Stimulated activated CD8-positive, alpha-beta memory T cell treated with anti-CD3 and anti-CD28 coated beads, Interleukin-12 subunit alpha, Interleukin-12 subunit beta, amount 100 ng/mL, for 1 hour (primary cell): ENCODE measurements around the gene CTAGE6.
"Not testable (repeated sequence)": the region's sequence is repeated elsewhere in the genome, so short reads cannot be mapped to it uniquely, and the experiment has no call there.

ENCODE experiments used
- DNase-seq: peaks from one replicate; pipeline ENCODE4 v3.0.0-alpha.2; 2020; ENCODE audit warnings: low read depth

Gene CTAGE6, protein sequence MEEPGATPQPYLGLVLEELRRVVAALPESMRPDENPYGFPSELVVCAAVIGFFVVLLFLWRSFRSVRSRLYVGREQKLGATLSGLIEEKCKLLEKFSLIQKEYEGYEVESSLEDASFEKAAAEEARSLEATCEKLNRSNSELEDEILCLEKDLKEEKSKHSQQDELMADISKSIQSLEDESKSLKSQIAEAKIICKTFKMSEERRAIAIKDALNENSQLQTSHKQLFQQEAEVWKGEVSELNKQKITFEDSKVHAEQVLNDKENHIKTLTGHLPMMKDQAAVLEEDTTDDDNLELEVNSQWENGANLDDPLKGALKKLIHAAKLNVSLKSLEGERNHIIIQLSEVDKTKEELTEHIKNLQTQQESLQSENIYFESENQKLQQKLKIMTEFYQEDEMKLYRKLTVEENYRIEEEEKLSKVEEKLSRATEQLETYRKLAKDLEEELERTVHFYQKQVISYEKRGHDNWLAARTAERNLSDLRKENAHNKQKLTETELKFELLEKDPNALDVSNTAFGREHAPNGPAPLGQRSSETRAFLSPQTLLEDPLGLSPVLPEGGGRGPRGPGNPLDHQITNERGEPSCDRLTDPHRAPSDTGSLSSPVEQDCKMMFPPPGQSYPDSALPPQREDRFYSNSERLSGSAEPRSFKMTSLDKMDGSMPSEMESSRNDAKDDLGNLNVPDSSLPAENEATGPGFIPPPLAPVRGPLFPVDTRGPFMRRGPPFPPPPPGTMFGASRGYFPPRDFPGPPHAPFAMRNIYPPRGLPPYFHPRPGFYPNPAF

DNA sequence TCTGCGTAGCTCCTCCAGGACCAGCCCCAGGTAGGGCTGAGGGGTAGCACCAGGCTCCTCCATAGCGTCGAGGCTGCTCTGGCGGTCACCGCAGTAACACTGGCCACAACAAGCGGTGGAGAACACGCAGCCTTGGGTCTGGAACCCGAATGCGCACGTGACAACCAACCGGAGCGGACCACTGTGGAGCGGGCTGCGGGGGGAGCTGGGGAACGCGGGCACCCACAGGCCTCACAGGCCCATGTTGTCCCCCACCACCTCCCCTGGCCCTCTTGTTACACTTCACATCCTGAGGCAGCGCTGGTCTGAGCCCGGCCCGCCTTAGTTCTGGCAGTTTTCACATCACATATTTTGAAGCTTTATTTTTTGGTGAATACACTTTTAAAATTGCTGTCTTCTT lies at the start of gene CTAGE6:
CTAGE6 (minus strand) TSS at position 101 of the 400 bp plus-strand sequence; CDS start at position 63, 38 bp downstream.
- not testable (repeated sequence) for DNase-seq

DNA sequence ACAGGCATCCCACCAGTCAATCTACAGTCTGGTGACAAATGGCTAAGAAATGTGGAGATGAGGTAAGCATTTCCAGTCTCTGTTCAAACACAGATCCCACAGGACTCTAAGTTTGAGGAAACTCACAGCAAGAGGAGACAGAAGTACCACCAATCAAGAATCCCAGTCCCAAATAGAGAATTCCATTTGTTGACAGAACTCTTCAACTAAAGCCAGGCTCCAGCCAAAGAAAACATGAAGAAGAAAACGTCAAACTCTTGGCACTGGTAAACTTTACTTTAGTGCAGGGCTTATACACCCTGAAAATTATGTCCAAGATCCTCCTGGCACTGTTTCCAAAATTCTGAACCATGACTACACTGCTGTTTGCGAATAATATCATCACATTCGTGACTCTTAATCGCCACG lies 49.2 kb upstream of the CTAGE6 start:
- not testable (repeated sequence) for DNase-seq

DNA sequence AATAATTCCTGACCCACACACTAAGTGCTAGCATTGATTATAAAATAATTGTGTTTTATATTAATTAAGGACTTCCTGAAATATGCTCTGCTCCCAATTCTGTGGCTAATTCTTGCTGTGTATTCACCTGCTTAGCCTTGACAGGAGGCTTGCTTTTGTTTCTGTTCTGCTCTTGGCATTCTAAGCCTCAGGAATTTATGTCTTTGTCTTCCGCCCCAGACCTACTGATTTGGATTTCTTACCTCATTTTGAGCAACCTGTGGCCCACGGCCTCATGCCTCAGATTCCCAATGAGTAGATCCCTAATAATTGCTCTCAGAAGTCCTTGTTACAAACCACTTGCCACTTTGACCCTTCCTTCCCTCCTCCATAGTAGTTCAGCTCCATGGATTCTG lies 40.4 kb upstream of the CTAGE6 start:
- not testable (repeated sequence) for DNase-seq

DNA sequence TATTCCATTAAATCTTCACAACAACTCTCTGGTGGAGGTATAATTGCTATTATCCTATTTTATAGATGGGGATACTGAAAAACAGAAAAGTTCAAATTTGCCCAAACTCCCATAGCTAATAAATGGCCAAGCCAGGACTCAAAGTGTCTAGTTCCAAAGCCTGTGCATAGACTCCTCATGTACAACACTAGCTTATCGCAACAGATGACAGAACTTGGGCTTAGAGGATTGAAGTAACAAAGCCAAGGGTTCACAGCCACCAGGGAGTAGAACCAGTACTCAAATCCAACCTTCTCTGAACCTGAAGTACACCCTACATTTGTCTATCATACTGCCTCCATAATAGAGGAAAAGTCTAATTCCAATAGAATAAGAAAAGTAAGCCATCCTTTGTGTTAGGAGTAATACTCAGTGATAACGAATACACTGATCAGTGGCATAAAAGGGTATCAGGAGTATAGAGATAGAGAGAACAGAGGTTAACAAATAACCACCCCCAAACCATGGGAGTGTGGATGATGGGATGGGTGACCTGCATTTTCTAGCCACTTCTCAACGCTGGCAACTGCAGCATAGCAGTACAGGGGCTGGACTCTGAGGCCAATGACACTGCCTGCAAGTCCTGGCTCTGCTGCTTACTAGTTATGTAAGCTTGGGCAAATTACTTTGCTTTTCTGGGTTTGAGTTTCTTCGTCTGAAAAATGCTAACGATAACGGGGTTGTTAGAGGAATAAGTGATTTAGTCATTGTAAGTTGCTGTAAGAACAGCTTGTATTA lies 39.8 kb upstream of the CTAGE6 start:
- not testable (repeated sequence) for DNase-seq

DNA sequence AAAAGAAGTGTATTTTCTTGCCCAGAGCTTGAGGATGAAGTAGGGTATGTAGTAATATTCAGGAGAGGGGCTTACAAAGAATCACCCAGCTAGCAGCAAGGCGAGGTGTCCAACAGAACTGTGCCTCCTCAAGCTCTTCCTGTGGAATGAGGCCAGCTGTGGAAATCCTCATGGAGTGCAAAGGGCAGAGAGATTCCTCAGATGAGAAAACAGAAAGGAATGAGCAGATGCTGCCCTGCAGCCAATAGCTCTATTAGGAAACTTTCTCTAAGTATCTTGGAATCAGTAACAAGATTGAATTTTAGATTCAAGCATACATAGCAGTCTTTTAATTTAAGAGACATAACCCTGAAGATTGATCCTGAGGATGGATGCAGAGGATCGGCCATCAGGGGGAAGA lies 38.2 kb upstream of the CTAGE6 start:
- DNase-seq = not testable (repeated sequence)

DNA sequence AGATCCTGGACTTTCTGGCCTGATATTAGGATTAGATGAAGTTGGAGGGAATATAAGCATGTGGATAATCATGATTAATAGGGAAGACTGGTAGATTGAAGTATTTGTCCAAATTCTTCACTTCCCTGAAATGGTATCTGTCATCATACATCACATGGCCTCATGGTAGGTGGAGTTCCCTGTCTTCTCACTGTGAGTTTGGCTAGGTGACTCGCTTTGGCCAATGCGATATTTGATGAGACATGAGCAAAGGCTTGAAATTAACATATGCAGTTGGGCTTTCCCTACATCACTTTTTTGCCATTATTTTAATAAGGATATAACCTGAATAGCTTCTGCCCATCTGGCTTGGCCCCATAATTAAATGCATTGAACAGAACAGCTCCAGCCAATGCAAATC lies 35.1 kb upstream of the CTAGE6 start:
- not testable (repeated sequence) for DNase-seq

DNA sequence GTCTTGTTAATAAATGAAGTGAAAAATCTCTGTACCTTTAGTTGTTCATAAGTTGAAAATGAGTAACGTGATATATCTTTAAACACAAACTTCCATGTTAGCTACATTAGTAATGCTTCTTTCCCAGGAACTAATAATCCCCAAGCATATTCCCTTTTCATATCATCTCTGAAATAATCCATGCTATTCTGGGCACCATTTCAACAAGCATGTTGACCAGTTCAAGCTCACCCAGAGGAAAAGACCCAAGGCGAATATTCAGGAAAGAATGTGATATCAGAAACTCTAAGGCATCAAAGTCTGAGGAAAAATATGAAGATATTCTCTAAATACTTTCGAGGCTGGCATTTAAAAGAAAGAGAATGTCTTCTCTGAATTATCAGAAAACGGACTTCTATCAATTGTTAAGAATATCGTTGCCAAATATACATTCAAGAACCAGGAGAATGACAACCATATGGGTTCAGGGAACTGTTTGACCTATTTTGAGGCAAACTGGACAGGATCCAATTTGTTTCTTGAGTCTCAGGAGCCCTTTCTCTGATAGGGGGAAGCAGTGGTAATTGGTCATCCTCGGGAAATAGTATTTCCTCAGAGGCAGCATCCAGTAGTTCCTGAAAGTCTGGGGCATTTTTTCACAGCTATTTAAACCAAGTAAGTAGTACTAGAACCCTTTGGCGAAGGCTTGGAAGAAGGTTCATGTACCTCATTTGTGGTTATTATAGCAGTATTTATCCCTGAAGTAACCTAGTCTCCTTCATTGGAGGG lies 28.1 kb upstream of the CTAGE6 start:
- DNase-seq = not testable (repeated sequence)

DNA sequence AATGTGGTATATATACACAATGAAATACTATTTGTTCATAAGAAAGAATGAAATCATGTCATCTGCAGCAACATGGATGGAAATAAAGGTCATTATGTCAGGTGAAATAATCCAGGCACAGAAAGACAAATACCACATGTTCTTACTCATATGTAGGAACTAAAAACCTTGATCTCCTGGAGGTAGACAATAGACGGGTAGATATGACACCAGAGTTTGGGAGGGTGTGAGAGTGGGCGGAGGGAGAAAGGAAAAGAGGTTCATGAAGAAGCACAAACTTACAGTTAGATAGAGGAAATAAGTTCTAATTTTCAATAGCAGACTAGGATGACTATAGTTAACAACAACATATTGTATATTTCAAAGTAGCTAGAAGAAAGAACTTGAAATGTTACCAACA lies 22.1 kb upstream of the CTAGE6 start:
- not testable (repeated sequence) for DNase-seq

DNA sequence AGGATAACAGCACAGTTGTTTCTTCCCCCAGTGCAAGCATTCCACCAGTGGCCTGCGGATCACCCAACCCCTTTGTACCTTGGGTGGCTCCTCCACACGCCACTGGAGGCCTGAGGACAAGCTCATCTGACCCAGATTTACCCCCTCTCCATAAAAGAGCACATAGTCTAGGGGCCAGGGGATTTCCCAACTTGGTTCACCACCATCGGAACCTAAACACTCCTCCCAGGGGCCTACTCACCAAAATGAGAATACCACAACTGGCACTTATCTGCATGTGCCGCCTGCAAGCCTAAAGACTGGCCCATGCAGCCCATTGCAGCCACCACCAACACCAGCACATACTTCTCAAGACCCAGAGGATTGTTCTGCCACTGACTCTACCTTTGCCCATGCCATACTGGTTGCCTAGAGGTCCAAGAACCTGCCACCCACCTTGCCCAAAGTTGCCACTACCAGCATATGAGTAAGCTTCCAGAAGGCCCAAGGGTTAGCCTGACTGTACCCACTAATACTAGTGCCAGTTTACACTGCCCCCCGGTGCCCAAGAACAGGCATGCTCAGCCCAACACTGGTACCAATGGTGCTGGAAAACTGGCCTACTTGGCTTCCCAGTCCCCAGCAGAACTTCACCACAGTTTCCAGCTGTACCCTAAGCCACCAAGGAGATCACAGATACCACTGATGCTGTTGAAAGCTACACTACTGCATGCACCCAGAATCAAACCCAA lies 15.4 kb upstream of the CTAGE6 start:
- not testable (repeated sequence) for DNase-seq

DNA sequence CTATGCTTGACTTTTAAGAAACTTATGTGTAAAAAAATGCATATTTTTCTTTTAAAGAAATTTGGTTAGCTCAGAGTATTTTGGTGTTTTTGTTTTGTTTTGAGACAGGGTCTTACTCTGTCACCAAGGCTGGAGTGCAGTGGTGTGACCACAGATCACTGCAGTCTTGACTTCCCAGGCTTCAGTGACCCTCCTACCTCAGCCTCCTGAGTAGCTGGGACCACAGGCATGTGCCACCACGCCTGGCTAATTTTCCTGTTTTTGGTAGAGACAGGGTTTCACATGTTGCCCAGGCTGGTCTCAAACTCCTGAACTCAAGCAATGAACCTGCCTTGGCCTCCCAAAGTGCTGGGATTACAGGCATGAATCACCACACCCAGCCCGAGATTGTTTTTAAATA lies 10.0 kb upstream of the CTAGE6 start:
- not testable (repeated sequence) for DNase-seq

DNA sequence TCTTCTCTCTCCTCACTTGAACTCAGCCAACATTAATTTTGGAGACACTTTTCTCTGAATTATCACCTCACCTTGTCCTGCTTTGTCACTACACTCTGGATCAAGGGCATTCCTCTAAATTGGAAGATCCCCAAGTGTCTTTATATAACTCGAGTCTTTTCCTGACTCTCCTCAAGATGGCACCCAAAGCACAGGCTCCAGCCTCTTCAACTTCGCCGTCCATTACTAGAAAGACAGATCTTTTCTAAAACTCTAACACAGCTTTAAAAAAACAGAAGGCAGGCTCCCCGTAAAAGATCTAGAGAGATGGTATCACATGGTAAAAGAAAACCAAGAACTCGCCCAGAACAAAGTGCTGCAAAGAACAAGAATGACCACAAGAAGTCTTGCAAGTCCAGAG lies 8.2 kb upstream of the CTAGE6 start:
- not testable (repeated sequence) for DNase-seq

DNA sequence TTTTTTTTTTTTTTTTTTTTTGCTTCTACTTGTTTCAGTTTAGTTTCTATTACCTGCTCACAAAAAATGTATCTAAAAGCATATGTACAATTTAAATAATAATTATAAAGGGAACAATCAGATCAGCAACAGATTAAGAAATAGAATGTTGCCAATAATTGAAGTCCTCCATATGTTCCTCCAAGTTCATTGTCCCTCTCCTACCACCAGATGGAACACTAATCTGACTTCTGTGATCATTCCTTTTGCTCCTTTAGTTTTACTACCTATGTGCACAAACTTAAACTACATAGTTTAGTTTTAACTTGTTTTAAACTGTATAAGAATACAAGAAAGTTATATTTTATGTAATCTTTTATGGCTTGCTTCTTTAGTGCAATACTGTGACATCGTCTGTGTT lies 5.6 kb upstream of the CTAGE6 start:
- not testable (repeated sequence) for DNase-seq

DNA sequence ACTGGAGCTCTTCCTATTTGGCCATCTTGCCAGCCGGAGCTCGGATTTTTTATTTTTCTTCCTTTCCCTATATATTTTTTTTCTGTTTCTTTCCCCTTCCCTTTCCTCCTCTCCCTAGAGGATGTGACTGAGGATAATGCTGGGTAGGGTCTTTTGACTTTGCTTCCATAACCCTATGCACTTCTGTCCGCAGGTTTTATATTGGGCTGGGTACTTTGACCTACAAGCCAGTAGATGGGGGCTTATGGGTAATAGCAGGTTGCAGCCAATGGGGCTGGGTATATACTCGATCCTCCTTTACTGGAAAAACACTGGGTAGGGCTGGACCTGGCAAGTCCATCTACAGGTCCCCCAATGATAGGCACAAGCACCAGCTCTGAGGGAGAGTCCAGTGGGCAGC lies 12.2 kb downstream of the CTAGE6 start:
- DNase-seq = not testable (repeated sequence)

DNA sequence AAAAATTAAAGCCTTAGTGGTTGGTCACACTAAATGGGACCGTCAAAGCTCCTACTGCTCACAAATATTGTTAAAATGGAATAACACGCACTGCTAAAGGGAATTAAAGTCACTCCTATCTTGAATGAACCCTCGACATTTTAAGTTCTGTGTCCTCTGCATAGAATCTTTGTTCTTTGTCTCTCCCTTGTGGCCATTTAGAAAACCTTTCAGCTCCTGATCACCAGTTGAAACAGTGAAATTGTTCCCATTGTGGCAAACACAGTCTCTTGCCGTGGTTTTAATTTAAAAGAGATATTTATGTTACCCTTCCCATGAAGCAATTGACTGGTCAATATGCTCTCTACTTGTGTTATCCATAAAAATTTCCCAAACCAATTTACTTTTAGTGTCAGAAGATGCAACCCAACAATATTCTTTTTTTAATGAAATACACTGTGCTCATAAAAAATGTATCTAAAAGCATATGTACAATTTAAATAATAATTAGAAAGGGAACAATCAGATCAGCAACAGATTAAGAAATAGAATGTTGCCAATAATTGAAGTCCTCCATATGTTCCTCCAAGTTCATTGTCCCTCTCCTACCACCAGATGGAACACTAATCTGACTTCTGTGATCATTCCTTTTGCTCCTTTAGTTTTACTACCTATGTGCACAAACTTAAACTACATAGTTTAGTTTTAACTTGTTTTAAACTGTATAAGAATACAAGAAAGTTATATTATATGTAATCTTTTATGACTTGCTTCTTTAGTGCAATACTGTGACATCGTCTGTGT lies 20.3 kb downstream of the CTAGE6 start:
- DNase-seq = not testable (repeated sequence)

DNA sequence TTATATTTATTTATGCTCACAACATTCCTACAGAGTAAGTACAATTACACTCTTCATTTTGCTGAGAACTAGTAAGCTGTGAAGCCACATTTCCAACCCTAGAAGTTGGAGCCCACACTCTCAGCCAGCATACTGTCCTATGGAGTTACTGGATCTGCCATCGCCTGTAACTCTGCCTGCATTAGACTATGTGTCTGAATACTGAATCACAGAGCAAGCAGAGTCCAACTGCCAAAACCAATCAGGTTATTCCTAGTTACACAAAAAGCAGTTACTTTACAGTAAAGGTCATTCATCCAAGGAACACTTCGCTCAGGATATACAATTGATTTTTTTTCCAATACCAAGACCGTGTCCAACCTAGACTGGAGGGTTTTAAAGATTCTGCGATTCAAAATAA lies 21.5 kb downstream of the CTAGE6 start:
- no peak for DNase-seq

DNA sequence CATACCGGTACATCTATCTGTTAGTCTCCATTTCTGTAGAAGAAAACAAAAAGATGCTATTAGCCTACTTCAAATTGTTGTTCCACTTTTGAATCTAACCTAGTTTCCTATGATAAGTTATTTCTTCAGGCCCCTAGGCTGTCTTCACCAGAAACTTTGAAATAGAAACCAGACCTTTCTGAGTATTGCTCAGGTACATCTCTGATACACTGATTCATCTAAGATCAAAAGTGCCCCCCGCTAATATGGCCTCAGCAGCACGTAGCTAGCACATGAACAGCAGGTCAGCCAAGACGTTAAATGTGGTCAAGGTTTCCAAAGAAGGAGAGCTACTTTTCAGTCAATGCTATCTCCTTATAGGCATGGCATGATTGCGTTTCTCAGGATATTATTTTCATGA lies 23.6 kb downstream of the CTAGE6 start:
- DNase-seq = no peak

DNA sequence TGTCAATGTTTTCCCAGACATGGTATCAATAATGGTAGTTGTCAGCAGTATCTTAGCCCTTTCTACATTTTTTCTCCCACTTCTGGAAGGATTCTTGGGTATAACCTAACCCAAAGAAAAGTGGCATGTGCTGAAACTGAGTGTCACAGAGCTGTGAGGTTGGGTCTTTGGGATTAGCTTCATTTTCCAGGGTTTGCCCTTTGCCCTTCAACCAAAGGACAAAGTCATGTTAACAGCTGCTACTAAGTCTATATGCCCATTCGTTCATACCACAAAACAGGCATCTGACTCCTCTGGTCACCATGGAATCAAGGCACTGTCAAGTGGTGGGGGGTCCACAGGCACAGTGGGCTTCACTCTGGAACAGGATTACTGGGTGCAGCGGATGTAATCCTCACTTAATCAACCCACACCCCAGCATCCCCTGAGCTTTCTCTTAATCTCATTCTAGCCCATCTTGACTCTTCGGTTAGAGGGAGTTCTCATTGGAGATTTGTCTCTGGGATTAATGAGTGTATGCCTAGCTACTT lies 29.1 kb downstream of the CTAGE6 start:
- DNase-seq = no peak

DNA sequence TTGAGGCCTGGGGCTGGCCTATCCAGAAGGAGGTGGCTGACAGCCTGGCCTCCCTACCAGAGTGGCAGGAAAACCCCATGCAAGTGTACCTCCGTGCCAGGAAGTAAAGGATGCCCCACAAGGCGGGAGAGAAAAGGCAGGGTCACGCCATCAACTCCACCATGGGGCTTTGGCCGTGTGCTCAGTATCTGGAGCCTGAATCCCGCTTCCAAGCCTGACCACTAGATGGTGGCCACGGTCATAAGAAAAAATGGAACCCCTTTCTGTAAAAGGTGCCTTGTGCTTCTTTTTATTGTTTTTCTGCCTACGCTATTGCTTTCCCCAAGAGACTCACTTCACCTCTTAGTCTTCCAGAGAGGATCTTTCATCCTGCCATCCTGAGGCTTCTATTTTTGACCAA lies 29.9 kb downstream of the CTAGE6 start:
- DNase-seq = not testable (repeated sequence)

DNA sequence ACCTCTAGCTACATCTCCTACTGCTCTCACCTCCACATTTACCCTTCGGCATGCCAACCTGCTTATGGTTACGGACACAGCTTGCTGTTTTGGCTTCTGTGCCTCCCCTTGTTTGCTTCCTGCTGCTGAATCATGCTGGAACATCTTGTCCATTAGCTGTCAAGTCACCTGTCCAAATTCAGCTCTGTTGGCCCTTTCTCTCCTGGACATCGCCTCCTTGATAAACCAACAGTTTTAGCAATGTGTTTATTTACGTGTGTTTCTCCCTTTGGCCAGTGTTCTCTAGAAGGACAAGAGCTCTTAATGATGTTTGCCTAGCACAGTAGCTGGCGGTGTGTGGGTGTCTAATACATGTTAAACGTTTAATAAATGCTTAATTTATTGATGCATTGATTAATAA lies 31.4 kb downstream of the CTAGE6 start:
- not testable (repeated sequence) for DNase-seq

DNA sequence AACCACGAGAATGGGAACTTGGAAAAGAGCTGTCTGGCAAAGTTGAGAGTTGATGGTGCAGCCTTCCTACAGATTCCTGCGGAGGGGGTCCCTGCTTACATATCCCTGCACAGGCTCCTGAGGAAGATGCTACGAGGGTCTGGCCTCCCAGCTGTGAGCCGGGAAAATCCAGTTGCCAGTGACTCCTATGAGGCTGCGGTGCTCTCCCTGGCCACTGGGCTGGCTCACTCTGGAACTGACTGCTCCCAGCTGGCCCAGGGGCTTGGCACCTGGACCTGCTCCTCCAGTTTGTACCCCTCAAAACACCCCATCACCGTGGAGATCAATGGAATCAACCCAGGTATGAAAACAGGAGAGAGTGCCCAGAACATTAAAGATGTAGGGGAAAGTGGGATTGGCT lies 37.2 kb downstream of the CTAGE6 start:
- DNase-seq = not testable (repeated sequence)
